Thyroid gland (tissue), 4 donors: ENCODE results near the gene OBSCN.

ENCODE experiments used
- POLR2A ChIP-seq, 2 donors: fragments of 450-650 bp; IDR thresholded peaks; one replicate each; pipeline ENCODE4 v1.6.1; 2017; ENCODE audit warnings: antibody characterized with exemption in 2 of 2, mild to moderate bottlenecking in 2 of 2, moderate library complexity in 1 of 2
- TF ChIP-seq, protein P1 (sequence below), 6 experiments: fragments of 200-600 bp in 3 of 6; fragments of 450-650 bp in 3 of 6; sonication (generic) in 3 of 6; IDR thresholded peaks; one replicate each; pipeline ENCODE4 v1.5.1; 2016 to 2019; ENCODE audit warnings: antibody characterized with exemption in 6 of 6, mild to moderate bottlenecking in 2 of 6, inconsistent platforms in 1 of 6, moderate library complexity in 1 of 6

DNA sequence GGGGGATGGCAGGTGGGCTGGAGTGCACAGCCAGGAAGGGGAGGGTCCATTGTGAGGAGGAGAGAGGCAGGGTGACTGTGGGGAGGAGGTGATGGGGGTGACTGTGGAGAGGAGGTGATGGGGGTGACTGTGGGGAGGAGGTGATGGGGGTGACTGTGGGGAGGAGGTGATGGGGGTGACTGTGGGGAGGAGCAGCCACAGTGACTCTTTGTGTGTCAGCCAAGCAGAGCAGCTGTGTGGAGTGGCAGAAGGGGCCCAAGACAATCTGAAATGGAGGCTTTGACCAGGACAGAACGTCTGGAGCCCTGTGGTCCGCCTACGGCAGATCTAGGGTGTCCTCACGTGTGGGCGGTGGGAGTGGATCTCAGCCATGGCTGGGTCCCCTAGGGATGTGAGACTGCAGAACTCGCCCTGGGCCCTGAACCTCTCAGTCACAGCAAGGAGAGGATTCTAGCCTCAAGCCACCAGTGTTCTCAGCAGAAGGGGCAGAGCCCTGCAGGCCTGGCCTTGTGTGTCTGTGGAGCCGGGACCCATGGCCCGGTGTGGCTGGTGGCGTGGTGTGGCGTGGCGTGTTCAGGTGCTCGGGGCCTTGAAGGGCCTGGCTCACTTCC, 81.5 kb downstream of the OBSCN start:
- TF ChIP-seq, protein P1, sequence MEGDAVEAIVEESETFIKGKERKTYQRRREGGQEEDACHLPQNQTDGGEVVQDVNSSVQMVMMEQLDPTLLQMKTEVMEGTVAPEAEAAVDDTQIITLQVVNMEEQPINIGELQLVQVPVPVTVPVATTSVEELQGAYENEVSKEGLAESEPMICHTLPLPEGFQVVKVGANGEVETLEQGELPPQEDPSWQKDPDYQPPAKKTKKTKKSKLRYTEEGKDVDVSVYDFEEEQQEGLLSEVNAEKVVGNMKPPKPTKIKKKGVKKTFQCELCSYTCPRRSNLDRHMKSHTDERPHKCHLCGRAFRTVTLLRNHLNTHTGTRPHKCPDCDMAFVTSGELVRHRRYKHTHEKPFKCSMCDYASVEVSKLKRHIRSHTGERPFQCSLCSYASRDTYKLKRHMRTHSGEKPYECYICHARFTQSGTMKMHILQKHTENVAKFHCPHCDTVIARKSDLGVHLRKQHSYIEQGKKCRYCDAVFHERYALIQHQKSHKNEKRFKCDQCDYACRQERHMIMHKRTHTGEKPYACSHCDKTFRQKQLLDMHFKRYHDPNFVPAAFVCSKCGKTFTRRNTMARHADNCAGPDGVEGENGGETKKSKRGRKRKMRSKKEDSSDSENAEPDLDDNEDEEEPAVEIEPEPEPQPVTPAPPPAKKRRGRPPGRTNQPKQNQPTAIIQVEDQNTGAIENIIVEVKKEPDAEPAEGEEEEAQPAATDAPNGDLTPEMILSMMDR (IDR thresholded peaks at IDR 0.05): no peak
- TF ChIP-seq POLR2A (IDR thresholded peaks at IDR 0.05): no peak
